PFSK-1 (cell line): ENCODE results near the gene RAP1GAP2.

Experiments used
- POLR2AphosphoS5 ChIP-seq: IDR thresholded peaks from 2 replicates; pipeline ENCODE4 v1.6.1; 2012; ENCODE audit warnings: low read depth, mild to moderate bottlenecking, control low read depth, low read length, moderate library complexity
- SIN3A ChIP-seq: IDR thresholded peaks from 2 replicates; pipeline ENCODE4 v1.6.1; 2012; ENCODE audit warnings: mild to moderate bottlenecking, low read length, moderate library complexity, borderline replicate concordance; ENCODE audit not compliant: insufficient read depth
- TF ChIP-seq, protein P1 (sequence below), 2 experiments: IDR thresholded peaks; 2 replicates each; pipeline versions ENCODE4 v1.6.1 to v1.8.0; 2011 to 2012; ENCODE audit warnings: low read depth in 2 of 2, low read length in 2 of 2, control low read depth in 1 of 2, inconsistent platforms in 1 of 2, mild to moderate bottlenecking in 1 of 2, moderate library complexity in 1 of 2; ENCODE audit not compliant: insufficient read depth in 1 of 2

DNA sequence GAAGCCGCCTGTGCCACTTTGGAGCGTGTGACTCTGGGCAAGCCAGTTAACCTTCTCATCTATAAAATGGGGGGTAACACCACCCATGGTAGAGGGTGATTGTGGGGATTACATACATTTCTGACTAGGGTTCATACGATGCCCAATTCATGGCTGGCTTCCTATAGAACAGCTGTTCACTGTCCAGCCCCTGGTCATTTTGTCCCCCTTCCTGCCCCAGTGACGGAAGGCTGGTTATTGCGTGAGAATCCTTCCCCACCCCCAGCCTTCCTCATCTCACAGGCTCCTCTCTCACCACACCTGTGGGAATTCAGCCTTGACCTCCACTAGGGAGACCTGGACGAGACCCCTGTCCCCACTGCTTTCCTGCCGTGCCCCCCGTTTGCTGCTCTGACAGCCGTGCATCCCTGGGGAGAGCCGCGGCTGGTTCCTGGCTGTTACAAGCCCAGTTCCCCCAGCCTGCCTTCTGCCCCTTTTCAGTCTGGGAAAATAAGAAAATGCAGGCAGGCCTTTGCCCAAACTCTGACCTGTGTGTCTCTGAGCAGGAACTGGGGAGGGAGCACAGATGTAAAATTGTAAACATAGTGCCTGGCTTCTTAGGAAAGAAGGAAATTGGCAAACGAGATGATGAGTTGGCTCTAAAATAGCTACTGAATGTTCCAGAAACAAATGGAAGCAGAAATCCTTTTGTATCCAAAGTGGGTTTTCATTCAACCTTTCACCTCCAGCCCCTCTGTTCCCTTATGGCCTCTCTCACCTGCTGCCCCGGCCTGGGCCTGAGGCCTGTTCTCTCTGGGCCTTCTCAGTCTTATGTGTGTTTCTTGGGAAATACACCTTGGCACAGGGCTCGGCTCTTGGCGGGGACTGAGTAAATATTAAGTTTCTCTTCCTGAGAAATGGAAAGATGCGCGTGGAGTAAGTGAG lies 199.9 kb downstream of the RAP1GAP2 start:
- TF ChIP-seq SIN3A (no peak), POLR2AphosphoS5 (no peak)
- TF ChIP-seq, protein P1, sequence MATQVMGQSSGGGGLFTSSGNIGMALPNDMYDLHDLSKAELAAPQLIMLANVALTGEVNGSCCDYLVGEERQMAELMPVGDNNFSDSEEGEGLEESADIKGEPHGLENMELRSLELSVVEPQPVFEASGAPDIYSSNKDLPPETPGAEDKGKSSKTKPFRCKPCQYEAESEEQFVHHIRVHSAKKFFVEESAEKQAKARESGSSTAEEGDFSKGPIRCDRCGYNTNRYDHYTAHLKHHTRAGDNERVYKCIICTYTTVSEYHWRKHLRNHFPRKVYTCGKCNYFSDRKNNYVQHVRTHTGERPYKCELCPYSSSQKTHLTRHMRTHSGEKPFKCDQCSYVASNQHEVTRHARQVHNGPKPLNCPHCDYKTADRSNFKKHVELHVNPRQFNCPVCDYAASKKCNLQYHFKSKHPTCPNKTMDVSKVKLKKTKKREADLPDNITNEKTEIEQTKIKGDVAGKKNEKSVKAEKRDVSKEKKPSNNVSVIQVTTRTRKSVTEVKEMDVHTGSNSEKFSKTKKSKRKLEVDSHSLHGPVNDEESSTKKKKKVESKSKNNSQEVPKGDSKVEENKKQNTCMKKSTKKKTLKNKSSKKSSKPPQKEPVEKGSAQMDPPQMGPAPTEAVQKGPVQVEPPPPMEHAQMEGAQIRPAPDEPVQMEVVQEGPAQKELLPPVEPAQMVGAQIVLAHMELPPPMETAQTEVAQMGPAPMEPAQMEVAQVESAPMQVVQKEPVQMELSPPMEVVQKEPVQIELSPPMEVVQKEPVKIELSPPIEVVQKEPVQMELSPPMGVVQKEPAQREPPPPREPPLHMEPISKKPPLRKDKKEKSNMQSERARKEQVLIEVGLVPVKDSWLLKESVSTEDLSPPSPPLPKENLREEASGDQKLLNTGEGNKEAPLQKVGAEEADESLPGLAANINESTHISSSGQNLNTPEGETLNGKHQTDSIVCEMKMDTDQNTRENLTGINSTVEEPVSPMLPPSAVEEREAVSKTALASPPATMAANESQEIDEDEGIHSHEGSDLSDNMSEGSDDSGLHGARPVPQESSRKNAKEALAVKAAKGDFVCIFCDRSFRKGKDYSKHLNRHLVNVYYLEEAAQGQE (IDR thresholded peaks at IDR 0.05; ENCODE audit: insufficient read depth in 1 of 2, low read depth in 2 of 2, low read length in 2 of 2) = no peak
